ENCODE measurements around the gene NAPB. TPM values are rescaled to one million over a fixed set of nuclear protein-coding genes. Genes with fewer than 3 reads are reported as not detected.

NAPB gene
- total RNA-seq, 6 experiments from 2014 or later, result 3.2 to 5.8 (median 4.9) TPM

GRCh38 chr20:23448167-23448566 is 26.9 kb upstream of the NAPB start:
- DNase-seq, result no peak
- no peak overlapping the region for H3K27ac ChIP-seq
- TF ChIP-seq POLR2A (IDR thresholded peaks at IDR 0.05) (no peak), CTCF (IDR thresholded peaks at IDR 0.05) (no peak)
- H3K36me3 ChIP-seq, result no peaks in the 10 kb centered on the region
- no peaks in the 10 kb centered on the region for H3K27me3 ChIP-seq
- intact Hi-C loops (cut with DNase I), result loop anchor here in 1 of 2 donors (10.0 kb wide), 1 partner anchor 157 kb away; the partner anchor contains the start of gene CST9
- H3K4me3 ChIP-seq, result no peak overlapping the region
- WGBS (ENCODE audit: insufficient coverage, low coverage, low lambda C conversion rate, missing lambda C conversion rate), result 83% methylated on average over 4 of the region's 5 CpGs
- H3K9me3 ChIP-seq, result no peaks in the 10 kb centered on the region
- no peak for ATAC-seq
- no peaks in the 10 kb centered on the region for H3K4me1 ChIP-seq

GRCh38 chr20:23446505-23446904 is 25.2 kb upstream of the NAPB start:
- DNase-seq, result peak in 1 of 3 donors; percentile 52
- WGBS (ENCODE audit: insufficient coverage, low coverage, low lambda C conversion rate, missing lambda C conversion rate), result 23% methylated on average over 2 of the region's 8 CpGs

GRCh38 chr20:23445596-23446217 is 24.4 kb upstream of the NAPB start:
- DNase-seq, result no peak
- TF ChIP-seq POLR2A (IDR thresholded peaks at IDR 0.05) (no peak), CTCF (IDR thresholded peaks at IDR 0.05) (no peak)
- Histone ChIP-seq H3K9me3 (no peaks in the 10 kb centered on the region), H3K27me3 (no peaks in the 10 kb centered on the region), H3K36me3 (no peaks in the 10 kb centered on the region), H3K27ac (no peak overlapping the region), H3K4me1 (no peaks in the 10 kb centered on the region), H3K4me3 (no peak overlapping the region)
- intact Hi-C loops (cut with DNase I), result loop anchor here in 1 of 2 donors (10.0 kb wide), 1 partner anchor 159 kb away; the partner anchor contains the start of gene CST9
- no peak for ATAC-seq
- 93% methylated on average over 2 of the region's 7 CpGs for WGBS (ENCODE audit: insufficient coverage, low coverage, low lambda C conversion rate, missing lambda C conversion rate)

More at GRCh38 chr20:23446505-23446904, 25.2 kb upstream of the NAPB start:
- no peaks in the 10 kb centered on the region for H3K4me1 ChIP-seq
- intact Hi-C loops (cut with DNase I), result loop anchor here in 1 of 2 donors (10.0 kb wide), 1 partner anchor 158 kb away; the partner anchor contains the start of gene CST9
- H3K27me3 ChIP-seq, result no peaks in the 10 kb centered on the region
- H3K27ac ChIP-seq, result no peak overlapping the region
- H3K4me3 ChIP-seq, result no peak overlapping the region
- H3K36me3 ChIP-seq, result no peaks in the 10 kb centered on the region
- ATAC-seq, result peak; percentile 62 to 70 (median 66)
- no peaks in the 10 kb centered on the region for H3K9me3 ChIP-seq
- TF ChIP-seq POLR2A (IDR thresholded peaks at IDR 0.05), result no peak
- TF ChIP-seq CTCF (IDR thresholded peaks at IDR 0.05), result peak; percentile 37 to 52 (median 44)

GRCh38 chr20:23444859-23445258 is 23.6 kb upstream of the NAPB start:
- Histone ChIP-seq H3K9me3 (no peaks in the 10 kb centered on the region), H3K36me3 (no peaks in the 10 kb centered on the region), H3K4me3 (no peak overlapping the region), H3K4me1 (no peaks in the 10 kb centered on the region), H3K27ac (no peak overlapping the region), H3K27me3 (no peaks in the 10 kb centered on the region)
- WGBS (ENCODE audit: insufficient coverage, low coverage, low lambda C conversion rate, missing lambda C conversion rate), result 68% methylated on average over 4 of the region's 4 CpGs
- intact Hi-C loops (cut with DNase I), result loop anchor here (5.0 to 10.0 kb wide), 2 partner anchors 157 to 160 kb away; partner anchors contain the start of gene CST9 (in 1 of the 2)
- no peak for TF ChIP-seq POLR2A (IDR thresholded peaks at IDR 0.05)
- TF ChIP-seq CTCF (IDR thresholded peaks at IDR 0.05), result no peak
- ATAC-seq (no peak), DNase-seq (no peak)

Data from right lobe of liver (tissue), 6 donors.